Measurements from ENCODE around the gene SCG3. TPM values are rescaled to one million over a fixed set of nuclear protein-coding genes. Genes with fewer than 3 reads are reported as not detected.
"Not testable (repeated sequence)": the region's sequence is repeated elsewhere in the genome, so short reads cannot be mapped to it uniquely, and the experiment has no call there.

Gene SCG3
- total RNA-seq, 1 donor from 2014 or later: 1.8 TPM

DNA sequence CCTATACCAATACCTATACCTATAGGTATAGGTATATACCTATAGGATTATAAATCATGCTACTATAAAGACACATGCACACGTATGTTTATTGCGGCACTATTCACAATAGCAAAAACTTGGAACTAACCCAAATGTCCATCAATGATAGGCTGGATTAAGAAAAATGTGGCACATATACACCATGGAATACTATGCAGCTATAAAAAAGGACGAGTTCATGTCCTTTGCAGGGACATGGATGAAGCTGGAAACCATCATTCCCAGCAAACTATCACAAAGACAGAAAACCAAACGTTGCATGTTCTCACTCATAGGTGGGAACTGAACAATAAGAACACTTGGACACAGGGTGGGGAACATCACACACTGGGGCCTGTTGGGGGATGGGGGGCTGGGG, 32.7 kb upstream of the SCG3 start:
- H3K27ac ChIP-seq (ENCODE audit: low read depth, low read length); H3K36me3 ChIP-seq (ENCODE audit: insufficient read depth, low read length); H3K4me3 ChIP-seq (ENCODE audit: insufficient read depth, low read depth, low read length); H3K27me3 Mint-ChIP-seq (ENCODE audit: low read depth, unreplicated experiment); H3K4me2 ChIP-seq (ENCODE audit: low read length); H3K4me3 Mint-ChIP-seq (ENCODE audit: unreplicated experiment); DNase-seq (ENCODE audit: low read depth); H3K9me3 Mint-ChIP-seq (ENCODE audit: unreplicated experiment); H3K79me2 ChIP-seq (ENCODE audit: insufficient read depth, low read length); H3K4me1 Mint-ChIP-seq (ENCODE audit: low read depth, unreplicated experiment); FAIRE-seq; H3K27me3 ChIP-seq (ENCODE audit: insufficient read depth, low read length); H3K36me3 Mint-ChIP-seq (ENCODE audit: low read depth, unreplicated experiment); H3K9ac ChIP-seq (ENCODE audit: low read length); H3K9me3 ChIP-seq (ENCODE audit: insufficient read depth, low read depth, low read length); H3K4me1 ChIP-seq (ENCODE audit: insufficient read depth, low read length); H3K27ac Mint-ChIP-seq (ENCODE audit: unreplicated experiment); H2AFZ ChIP-seq (ENCODE audit: low read depth, low read length); H4K20me1 ChIP-seq (ENCODE audit: insufficient read depth, low read length): not testable (repeated sequence)

DNA sequence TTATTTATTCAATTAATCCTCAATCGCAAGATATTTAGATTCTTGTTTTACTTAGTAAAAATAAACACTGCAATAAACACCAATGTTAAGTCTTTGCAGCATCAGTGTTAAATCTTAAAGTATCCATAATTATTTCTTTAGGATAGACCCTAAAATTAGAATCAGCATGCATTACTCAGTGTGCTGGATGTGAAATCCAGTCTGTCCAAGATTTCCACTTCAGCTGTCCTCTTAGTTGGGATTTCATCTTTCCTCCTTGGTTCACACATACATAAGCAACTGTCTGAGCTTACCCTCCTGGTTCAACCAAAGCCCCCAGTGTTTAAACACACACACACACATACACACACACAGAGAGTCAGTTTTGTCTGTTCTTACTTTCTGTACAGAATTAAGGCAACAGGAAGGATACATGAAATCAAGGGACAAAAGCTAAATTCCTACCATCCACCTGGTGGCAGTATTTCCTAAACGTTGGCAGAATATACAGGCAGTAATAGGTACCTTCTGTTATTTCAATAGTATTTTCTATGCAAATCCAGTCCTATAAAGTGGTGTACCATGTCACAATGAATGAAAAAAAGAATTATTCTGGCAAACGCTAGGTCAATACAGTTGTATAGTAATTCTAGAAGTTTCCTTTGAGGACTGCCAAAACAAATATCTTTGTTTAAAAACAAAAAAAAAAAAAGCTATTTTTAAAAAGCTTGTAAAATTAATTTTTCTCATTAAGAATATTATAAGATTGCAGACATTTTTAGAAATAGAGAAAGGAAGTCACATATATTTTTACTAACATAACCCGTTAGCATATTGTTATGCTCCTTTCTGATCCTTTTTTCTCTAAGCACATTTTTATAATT, 31.4 kb upstream of the SCG3 start:
- no peaks in the 10 kb centered on the region for H3K9me3 Mint-ChIP-seq (ENCODE audit: unreplicated experiment)

GRCh38 chr15:51652084-51652668, 29.1 kb upstream of the SCG3 start:
- Histone ChIP-seq H3K79me2 (ENCODE audit: insufficient read depth, low read length) (no peaks in the 10 kb centered on the region), H3K9me3 (ENCODE audit: insufficient read depth, low read depth, low read length) (no peaks in the 10 kb centered on the region), H3K36me3 (ENCODE audit: insufficient read depth, low read length) (no peaks in the 10 kb centered on the region), H3K4me2 (ENCODE audit: low read length) (no peak overlapping the region), H3K4me3 (ENCODE audit: insufficient read depth, low read depth, low read length) (no peak overlapping the region), H3K9ac (ENCODE audit: low read length) (no peak overlapping the region), H3K27ac (ENCODE audit: low read depth, low read length) (no peak overlapping the region), H2AFZ (ENCODE audit: low read depth, low read length) (no peak overlapping the region), H3K4me1 (ENCODE audit: insufficient read depth, low read length) (peaks cover 1% of the 10 kb centered on the region), H3K27me3 (ENCODE audit: insufficient read depth, low read length) (peaks cover 3% of the 10 kb centered on the region), H4K20me1 (ENCODE audit: insufficient read depth, low read length) (no peaks in the 10 kb centered on the region)
- Mint-ChIP-seq H3K4me1 (ENCODE audit: low read depth, unreplicated experiment) (peaks cover 3% of the 10 kb centered on the region), H3K9me3 (ENCODE audit: unreplicated experiment) (no peaks in the 10 kb centered on the region), H3K36me3 (ENCODE audit: low read depth, unreplicated experiment) (no peaks in the 10 kb centered on the region), H3K4me3 (ENCODE audit: unreplicated experiment) (no peak overlapping the region), H3K27me3 (ENCODE audit: low read depth, unreplicated experiment) (no peaks in the 10 kb centered on the region), H3K27ac (ENCODE audit: unreplicated experiment) (no peak overlapping the region)
- DNase-seq (ENCODE audit: low read depth): no peak
- no peak for TF ChIP-seq EZH2 (IDR thresholded peaks at IDR 0.05; ENCODE audit: insufficient read depth, low read length)
- TF ChIP-seq, protein P1, sequence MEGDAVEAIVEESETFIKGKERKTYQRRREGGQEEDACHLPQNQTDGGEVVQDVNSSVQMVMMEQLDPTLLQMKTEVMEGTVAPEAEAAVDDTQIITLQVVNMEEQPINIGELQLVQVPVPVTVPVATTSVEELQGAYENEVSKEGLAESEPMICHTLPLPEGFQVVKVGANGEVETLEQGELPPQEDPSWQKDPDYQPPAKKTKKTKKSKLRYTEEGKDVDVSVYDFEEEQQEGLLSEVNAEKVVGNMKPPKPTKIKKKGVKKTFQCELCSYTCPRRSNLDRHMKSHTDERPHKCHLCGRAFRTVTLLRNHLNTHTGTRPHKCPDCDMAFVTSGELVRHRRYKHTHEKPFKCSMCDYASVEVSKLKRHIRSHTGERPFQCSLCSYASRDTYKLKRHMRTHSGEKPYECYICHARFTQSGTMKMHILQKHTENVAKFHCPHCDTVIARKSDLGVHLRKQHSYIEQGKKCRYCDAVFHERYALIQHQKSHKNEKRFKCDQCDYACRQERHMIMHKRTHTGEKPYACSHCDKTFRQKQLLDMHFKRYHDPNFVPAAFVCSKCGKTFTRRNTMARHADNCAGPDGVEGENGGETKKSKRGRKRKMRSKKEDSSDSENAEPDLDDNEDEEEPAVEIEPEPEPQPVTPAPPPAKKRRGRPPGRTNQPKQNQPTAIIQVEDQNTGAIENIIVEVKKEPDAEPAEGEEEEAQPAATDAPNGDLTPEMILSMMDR (IDR thresholded peaks at IDR 0.05; ENCODE audit: insufficient read depth, low read depth, low read length): no peak
- FAIRE-seq: no peak

More for the DNA sequence above, 31.4 kb upstream of the SCG3 start:
- H3K27ac ChIP-seq (ENCODE audit: low read depth, low read length): no peak overlapping the region
- no peaks in the 10 kb centered on the region for H3K36me3 ChIP-seq (ENCODE audit: insufficient read depth, low read length)
- DNase-seq (ENCODE audit: low read depth) (peak; percentile 49), FAIRE-seq (peak; percentile 80)
- H3K4me3 Mint-ChIP-seq (ENCODE audit: unreplicated experiment): no peak overlapping the region
- no peaks in the 10 kb centered on the region for H3K27me3 Mint-ChIP-seq (ENCODE audit: low read depth, unreplicated experiment)
- H3K36me3 Mint-ChIP-seq (ENCODE audit: low read depth, unreplicated experiment): no peaks in the 10 kb centered on the region
- no peaks in the 10 kb centered on the region for H4K20me1 ChIP-seq (ENCODE audit: insufficient read depth, low read length)
- H2AFZ ChIP-seq (ENCODE audit: low read depth, low read length): no peak overlapping the region
- no peak overlapping the region for H3K27ac Mint-ChIP-seq (ENCODE audit: unreplicated experiment)
- H3K4me1 Mint-ChIP-seq (ENCODE audit: low read depth, unreplicated experiment): peaks cover 3% of the 10 kb centered on the region
- H3K4me1 ChIP-seq (ENCODE audit: insufficient read depth, low read length): peaks cover 3% of the 10 kb centered on the region
- H3K4me3 ChIP-seq (ENCODE audit: insufficient read depth, low read depth, low read length): no peak overlapping the region
- H3K4me2 ChIP-seq (ENCODE audit: low read length): no peak overlapping the region
- no peaks in the 10 kb centered on the region for H3K79me2 ChIP-seq (ENCODE audit: insufficient read depth, low read length)
- H3K9me3 ChIP-seq (ENCODE audit: insufficient read depth, low read depth, low read length): no peaks in the 10 kb centered on the region
- TF ChIP-seq EZH2 (IDR thresholded peaks at IDR 0.05; ENCODE audit: insufficient read depth, low read length): no peak
- TF ChIP-seq, protein P1 (IDR thresholded peaks at IDR 0.05; ENCODE audit: insufficient read depth, low read depth, low read length): peak; percentile 80
- no peak overlapping the region for H3K9ac ChIP-seq (ENCODE audit: low read length)
- peaks cover 3% of the 10 kb centered on the region for H3K27me3 ChIP-seq (ENCODE audit: insufficient read depth, low read length)

GRCh38 chr15:51655401-51656057, 25.8 kb upstream of the SCG3 start:
- not testable (repeated sequence) for H3K36me3 Mint-ChIP-seq (ENCODE audit: low read depth, unreplicated experiment); H3K4me3 Mint-ChIP-seq (ENCODE audit: unreplicated experiment); FAIRE-seq; H2AFZ ChIP-seq (ENCODE audit: low read depth, low read length); H3K27ac ChIP-seq (ENCODE audit: low read depth, low read length); H3K9ac ChIP-seq (ENCODE audit: low read length); H3K9me3 ChIP-seq (ENCODE audit: insufficient read depth, low read depth, low read length); H3K79me2 ChIP-seq (ENCODE audit: insufficient read depth, low read length); H3K27me3 ChIP-seq (ENCODE audit: insufficient read depth, low read length); DNase-seq (ENCODE audit: low read depth); H3K4me1 ChIP-seq (ENCODE audit: insufficient read depth, low read length); H3K36me3 ChIP-seq (ENCODE audit: insufficient read depth, low read length); H3K4me1 Mint-ChIP-seq (ENCODE audit: low read depth, unreplicated experiment); H3K27me3 Mint-ChIP-seq (ENCODE audit: low read depth, unreplicated experiment); H4K20me1 ChIP-seq (ENCODE audit: insufficient read depth, low read length); H3K4me2 ChIP-seq (ENCODE audit: low read length); H3K4me3 ChIP-seq (ENCODE audit: insufficient read depth, low read depth, low read length); H3K27ac Mint-ChIP-seq (ENCODE audit: unreplicated experiment); H3K9me3 Mint-ChIP-seq (ENCODE audit: unreplicated experiment)

Measured in astrocyte (in vitro differentiated cells and primary cell).